Fibroblast of skin of abdomen (primary cell): ENCODE data around the gene ITPK1.
A peak's percentile ranks its signal among the peaks of the same experiment; 100 is the strongest.

Source experiments
- DNase-seq: peaks from one replicate; pipeline ENCODE4 v3.0.0-alpha.2; 2013

The ITPK1 gene

GRCh38 chr14:92916201-92916600 lies 199.5 kb downstream of the ITPK1 start:
- no peak for DNase-seq

- peak; percentile 9 for DNase-seq
Measured at GRCh38 chr14:92914087-92914656, 201.6 kb downstream of the ITPK1 start.

GRCh38 chr14:92907316-92907911 lies 208.3 kb downstream of the ITPK1 start:
- no peak for DNase-seq

GRCh38 chr14:92906823-92907222 lies 208.9 kb downstream of the ITPK1 start:
- no peak for DNase-seq

GRCh38 chr14:92906420-92906819 lies 209.3 kb downstream of the ITPK1 start:
- no peak for DNase-seq

- no peak for DNase-seq
Measured at GRCh38 chr14:92905667-92906066, 210.1 kb downstream of the ITPK1 start.

- no peak for DNase-seq
Measured at GRCh38 chr14:92903359-92903758, 212.4 kb downstream of the ITPK1 start.

- DNase-seq, result no peak
Measured at GRCh38 chr14:92902726-92903125, 213.0 kb downstream of the ITPK1 start.

- no peak for DNase-seq
Measured at GRCh38 chr14:92902191-92902590, 213.5 kb downstream of the ITPK1 start.

GRCh38 chr14:92900660-92901059 lies 215.1 kb downstream of the ITPK1 start:
- DNase-seq, result no peak

- DNase-seq, result no peak
Measured at GRCh38 chr14:92898566-92899131, 217.1 kb downstream of the ITPK1 start.

GRCh38 chr14:92897922-92898565 lies 217.7 kb downstream of the ITPK1 start:
- no peak for DNase-seq

GRCh38 chr14:92895352-92895878 lies 220.3 kb downstream of the ITPK1 start:
- no peak for DNase-seq

GRCh38 chr14:92892589-92892988 lies 223.1 kb downstream of the ITPK1 start:
- no peak for DNase-seq

- DNase-seq, result no peak
Measured at GRCh38 chr14:92890830-92891588, 224.7 kb downstream of the ITPK1 start.

- DNase-seq, result no peak
Measured at GRCh38 chr14:92888896-92889295, 226.8 kb downstream of the ITPK1 start.

- DNase-seq, result no peak
Measured at GRCh38 chr14:92887157-92887556, 228.6 kb downstream of the ITPK1 start.
